Transverse colon (tissue), 4 donors: Measurements from ENCODE around the gene COL23A1. TPM values are rescaled to one million over a fixed set of nuclear protein-coding genes. Genes with fewer than 3 reads are reported as not detected.

Experiments used
- DNase-seq: peaks from one replicate; pipeline ENCODE4 v3.0.0-alpha.2; 2019
- H3K27ac ChIP-seq, 4 donors: fragments of 200-600 bp; sonication (generic); 2 replicates each; pipeline ENCODE4 v1.5.1; 2016 to 2018; ENCODE audit warnings: inconsistent platforms in 4 of 4
- H3K27me3 ChIP-seq: fragments of 200-600 bp; sonication (generic); 2 replicates; pipeline ENCODE4 v1.5.1; 2017; ENCODE audit warnings: inconsistent platforms
- H3K36me3 ChIP-seq, 4 donors: fragments of 200-600 bp; sonication (generic); 2 replicates each; pipeline ENCODE4 v1.5.1; 2017 to 2019; ENCODE audit warnings: inconsistent platforms in 4 of 4
- H3K4me1 ChIP-seq, 4 donors: fragments of 200-600 bp; sonication (generic); 2 replicates each; pipeline ENCODE4 v1.5.1; 2017 to 2020; ENCODE audit warnings: inconsistent platforms in 4 of 4
- H3K4me3 ChIP-seq, 4 donors: fragments of 200-600 bp; sonication (generic); 1 replicate in 1 of 4; 2 replicates in 3 of 4; pipeline versions ENCODE4 v1.5.1 to v1.6.1; 2017 to 2019; ENCODE audit warnings: inconsistent platforms in 4 of 4
- H3K9me3 ChIP-seq, 2 donors: fragments of 200-600 bp; sonication (generic); 2 replicates each; pipeline ENCODE4 v1.5.1; 2017 to 2019; ENCODE audit warnings: inconsistent platforms in 2 of 2
- EP300 ChIP-seq: sonication (generic); formaldehyde crosslinking; IDR thresholded peaks from one replicate; pipeline ENCODE4 v1.6.1; 2017; ENCODE audit warnings: antibody characterized with exemption, low read depth
- POLR2A ChIP-seq: fragments of 450-650 bp; IDR thresholded peaks from one replicate; pipeline ENCODE4 v1.6.1; 2016; ENCODE audit warnings: antibody characterized with exemption, mild to moderate bottlenecking, moderate library complexity
- POLR2AphosphoS5 ChIP-seq, 3 donors: sonication (generic); formaldehyde crosslinking; IDR thresholded peaks; one replicate each; pipeline ENCODE4 v1.6.1; 2016; ENCODE audit warnings: antibody characterized with exemption in 3 of 3
- WGBS, 2 donors: methylation state at CpG; one replicate each; pipeline ENCODE4 v1.1.5; 2018; ENCODE audit warnings: low coverage in 1 of 2; 5-methylcytosine and 5-hydroxymethylcytosine counted together
- in situ Hi-C, 4 donors: fragments of 200-750 bp; cut with MboI; loops; one replicate each; pipeline versions ENCODE4 v1.15.0 to v1.15.1; 2017; ENCODE audit warnings: low sequenced_read_pairs in 3 of 4, low pct_ligation_motif_present in 1 of 4, low pct_unique_long_range_greater_than_20kb in 1 of 4
- intact Hi-C: fragments of 100-400 bp; cut with DNase I; formaldehyde crosslinking; loops from one replicate; pipeline ENCODE4 v1.15.1; 2023; ENCODE audit warnings: low total_unique reads
- total RNA-seq, 4 donors: library from RNA; depleted of rRNA; stranded (reverse); fragments of >200 nt; gene quantifications; one replicate each; pipeline ENCODE4 v1.1.0, GENCODE V29; 2016
- TF ChIP-seq, protein P1 (sequence below), 5 experiments: fragments of 200-600 bp in 3 of 5; fragments of 450-650 bp in 2 of 5; sonication (generic) in 3 of 5; IDR thresholded peaks; 1 replicate in 2 of 5; 2 replicates in 3 of 5; pipeline ENCODE4 v1.5.1; 2016 to 2017; ENCODE audit warnings: antibody characterized with exemption in 5 of 5, inconsistent platforms in 3 of 5, mild to moderate bottlenecking in 2 of 5, moderate library complexity in 1 of 5

The COL23A1 gene
- total RNA-seq, 4 donors from 2014 or later = 0.14 to 2.2 (median 1.4) TPM; not detected in 1

DNA sequence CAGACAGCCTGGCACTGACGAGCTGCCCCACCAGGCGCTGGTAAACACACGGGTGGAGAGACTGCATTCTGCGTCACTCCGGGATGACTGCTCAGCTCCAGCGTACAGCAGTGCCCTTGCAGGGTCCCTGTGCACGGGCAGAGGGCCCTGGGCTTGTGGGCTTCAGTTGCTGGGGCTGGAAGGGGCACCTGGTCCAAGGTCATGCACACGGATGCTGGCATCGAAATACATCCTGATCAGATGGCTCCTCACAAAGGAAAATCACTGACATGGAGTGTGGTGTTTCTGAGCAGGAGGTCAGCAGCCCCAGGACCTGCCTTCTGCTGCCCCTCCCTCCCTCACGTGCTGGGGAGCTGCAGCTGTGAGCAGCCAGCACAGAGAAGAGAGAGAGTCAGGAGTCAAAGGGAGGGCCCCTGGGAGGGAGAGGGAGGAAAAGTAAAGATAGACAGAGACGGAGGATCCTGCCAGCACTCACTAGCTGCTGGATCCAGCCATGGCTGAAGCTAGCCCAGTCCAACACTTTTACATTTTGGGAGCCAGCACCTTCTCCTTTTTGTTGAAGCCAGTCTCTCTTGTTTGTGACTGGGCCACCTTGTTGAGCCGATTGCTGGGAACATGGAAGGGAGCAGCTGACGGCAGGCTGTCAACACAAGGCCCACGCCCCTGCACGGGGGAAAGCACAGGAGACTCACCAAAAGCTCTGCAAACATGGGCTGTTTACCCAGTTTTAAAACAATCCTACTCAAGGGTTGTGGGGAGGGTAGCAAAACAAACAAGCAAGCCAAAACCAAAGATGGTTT lies 191.1 kb downstream of the COL23A1 start:
- H3K4me1 ChIP-seq = no peaks in the 10 kb centered on the region
- WGBS, 2 donors = 8 to 64% methylated on average over 2 to 13 of the region's 15 CpGs
- intact Hi-C loops = no loop called here
- H3K27me3 ChIP-seq = peaks cover 5% of the 10 kb centered on the region
- H3K27ac ChIP-seq = no peak overlapping the region
- in situ Hi-C loops = no loop called here
- DNase-seq = no peak
- H3K9me3 ChIP-seq = no peaks in the 10 kb centered on the region
- no peak overlapping the region for H3K4me3 ChIP-seq
- TF ChIP-seq POLR2AphosphoS5 (IDR thresholded peaks at IDR 0.05) (no peak), POLR2A (no peak), EP300 (no peak)
- TF ChIP-seq, protein P1, sequence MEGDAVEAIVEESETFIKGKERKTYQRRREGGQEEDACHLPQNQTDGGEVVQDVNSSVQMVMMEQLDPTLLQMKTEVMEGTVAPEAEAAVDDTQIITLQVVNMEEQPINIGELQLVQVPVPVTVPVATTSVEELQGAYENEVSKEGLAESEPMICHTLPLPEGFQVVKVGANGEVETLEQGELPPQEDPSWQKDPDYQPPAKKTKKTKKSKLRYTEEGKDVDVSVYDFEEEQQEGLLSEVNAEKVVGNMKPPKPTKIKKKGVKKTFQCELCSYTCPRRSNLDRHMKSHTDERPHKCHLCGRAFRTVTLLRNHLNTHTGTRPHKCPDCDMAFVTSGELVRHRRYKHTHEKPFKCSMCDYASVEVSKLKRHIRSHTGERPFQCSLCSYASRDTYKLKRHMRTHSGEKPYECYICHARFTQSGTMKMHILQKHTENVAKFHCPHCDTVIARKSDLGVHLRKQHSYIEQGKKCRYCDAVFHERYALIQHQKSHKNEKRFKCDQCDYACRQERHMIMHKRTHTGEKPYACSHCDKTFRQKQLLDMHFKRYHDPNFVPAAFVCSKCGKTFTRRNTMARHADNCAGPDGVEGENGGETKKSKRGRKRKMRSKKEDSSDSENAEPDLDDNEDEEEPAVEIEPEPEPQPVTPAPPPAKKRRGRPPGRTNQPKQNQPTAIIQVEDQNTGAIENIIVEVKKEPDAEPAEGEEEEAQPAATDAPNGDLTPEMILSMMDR (IDR thresholded peaks at IDR 0.05) = no peak
- no peaks in the 10 kb centered on the region for H3K36me3 ChIP-seq

DNA sequence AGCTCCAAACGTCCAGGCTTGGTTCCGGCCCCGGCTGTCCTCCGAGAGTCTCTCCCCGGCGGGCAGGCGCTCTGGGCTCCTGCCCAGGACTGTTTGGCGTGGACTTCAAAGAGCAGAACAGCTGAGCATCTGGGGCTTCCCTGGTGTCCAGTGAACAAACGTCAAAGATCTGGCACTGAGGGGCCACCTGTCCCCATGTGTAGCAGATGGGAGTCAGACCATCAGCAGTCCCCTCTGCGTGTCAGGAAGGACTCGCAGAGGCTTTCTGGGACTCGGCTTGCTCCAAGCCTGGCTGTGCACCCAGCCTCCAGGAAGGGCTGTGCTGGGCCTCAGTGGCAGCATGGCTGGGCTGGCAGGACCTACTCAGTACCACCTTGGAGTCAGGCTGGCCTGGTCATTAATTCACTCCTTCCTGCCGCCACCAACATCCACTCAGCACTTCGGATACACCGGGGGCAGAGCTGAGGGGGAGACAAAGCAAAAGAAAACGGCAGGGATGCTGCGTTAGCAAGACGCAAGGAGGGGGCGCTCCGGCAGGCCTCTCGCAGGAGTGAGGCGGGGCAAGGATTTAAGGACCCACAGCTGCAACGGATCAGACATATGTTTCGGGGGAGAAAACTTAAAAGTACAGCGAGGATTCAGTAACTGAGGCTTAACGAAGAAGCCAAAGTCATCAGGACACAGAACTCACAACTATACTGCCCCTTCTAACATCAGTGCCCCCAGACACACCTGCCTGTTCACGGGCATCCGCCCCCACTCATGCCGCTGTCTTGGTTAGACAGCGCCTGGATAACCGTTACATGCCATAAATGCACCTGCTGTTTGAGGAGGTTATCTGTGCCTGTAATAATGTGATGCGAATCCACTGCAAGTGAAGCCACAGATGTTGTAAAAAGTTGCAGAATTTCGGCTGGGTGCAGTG lies 193.1 kb downstream of the COL23A1 start:
- peaks cover 5% of the 10 kb centered on the region for H3K27me3 ChIP-seq
- no peak overlapping the region for H3K4me3 ChIP-seq
- H3K9me3 ChIP-seq = no peaks in the 10 kb centered on the region
- DNase-seq = no peak
- H3K4me1 ChIP-seq = no peaks in the 10 kb centered on the region
- in situ Hi-C loops (no loop called here), intact Hi-C loops (no loop called here)
- H3K27ac ChIP-seq = no peak overlapping the region
- H3K36me3 ChIP-seq = no peaks in the 10 kb centered on the region
- no peak for TF ChIP-seq POLR2A
- 61 to 77% methylated on average over 11 to 24 of the region's 33 CpGs for WGBS, 2 donors

DNA sequence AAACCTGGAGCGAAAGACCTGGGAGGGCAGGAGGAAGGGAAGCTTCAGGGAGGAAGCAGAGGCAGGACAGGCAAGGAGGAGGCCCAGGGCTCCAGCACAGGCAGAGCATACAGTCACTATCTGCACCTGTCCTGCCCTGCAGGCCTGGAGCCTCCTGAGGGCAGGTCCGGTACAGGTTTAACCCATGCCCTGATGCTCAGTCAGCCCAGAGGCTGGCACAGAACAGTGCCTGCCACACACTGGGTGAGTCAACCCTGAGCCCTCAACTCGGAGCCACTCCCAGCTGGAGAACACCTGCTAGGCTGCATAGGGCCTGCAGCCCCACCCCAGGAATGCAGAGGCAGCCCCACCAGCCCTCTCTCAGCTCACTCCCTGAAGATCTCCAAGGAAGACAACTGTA lies 196.1 kb downstream of the COL23A1 start:
- no peak overlapping the region for H3K27ac ChIP-seq
- no peaks in the 10 kb centered on the region for H3K9me3 ChIP-seq
- TF ChIP-seq POLR2AphosphoS5 (IDR thresholded peaks at IDR 0.05) = no peak
- TF ChIP-seq, protein P1 (IDR thresholded peaks at IDR 0.05) = no peak
- TF ChIP-seq POLR2A = no peak
- TF ChIP-seq EP300 = no peak
- no peaks in the 10 kb centered on the region for H3K36me3 ChIP-seq
- no peaks in the 10 kb centered on the region for H3K27me3 ChIP-seq
- no peak overlapping the region for H3K4me3 ChIP-seq
- no peaks in the 10 kb centered on the region for H3K4me1 ChIP-seq
- in situ Hi-C loops (no loop called here), intact Hi-C loops (no loop called here)
- DNase-seq = no peak
- WGBS, 2 donors = 97% methylated on average over 2 of the region's 3 CpGs; no CpG with 5 or more reads in 1 of the 2 donors

DNA sequence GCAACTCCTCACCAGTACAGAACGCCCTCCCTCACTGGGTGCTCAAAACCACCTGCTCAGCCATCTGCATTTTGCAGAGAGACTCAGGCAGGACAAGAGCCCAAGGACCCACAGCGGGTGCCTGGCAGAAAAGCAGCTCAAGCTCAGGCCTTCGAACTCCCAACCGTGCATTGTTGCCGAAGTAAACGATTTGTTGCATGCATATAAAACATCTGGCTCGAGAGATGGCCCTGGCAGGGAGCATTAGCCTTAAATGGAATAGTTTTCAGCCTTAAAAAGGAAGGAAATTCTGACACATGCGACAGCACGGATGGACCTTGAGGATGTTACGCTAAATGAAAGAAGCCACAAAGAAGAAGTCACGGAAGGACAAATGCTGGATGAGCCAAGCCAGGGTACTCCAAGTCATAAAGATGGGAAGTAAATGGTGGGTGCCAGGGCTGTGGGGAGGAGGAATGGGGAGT lies 197.2 kb downstream of the COL23A1 start:
- Histone ChIP-seq H3K27me3 (no peaks in the 10 kb centered on the region), H3K9me3 (no peaks in the 10 kb centered on the region), H3K4me3 (no peak overlapping the region), H3K36me3 (no peaks in the 10 kb centered on the region), H3K27ac (peak overlapping the region in 1 of 4 donors; percentile 29), H3K4me1 (no peaks in the 10 kb centered on the region)
- intact Hi-C loops = no loop called here
- 63 to 85% methylated on average over 10 to 11 of the region's 11 CpGs for WGBS, 2 donors
- no peak for DNase-seq
- TF ChIP-seq EP300 (no peak), POLR2AphosphoS5 (IDR thresholded peaks at IDR 0.05) (no peak), POLR2A (no peak)
- TF ChIP-seq, protein P1 (IDR thresholded peaks at IDR 0.05) = no peak
- in situ Hi-C loops = no loop called here
